ENCODE data around the gene PSMG2. TPM values are rescaled to one million over a fixed set of nuclear protein-coding genes. Genes with fewer than 3 reads are reported as not detected.

Gene PSMG2
- total RNA-seq, 2 donors from 2014 or later, result 8.2 to 36.8 TPM

- H3K9me3 ChIP-seq, result no peaks in the 10 kb centered on the region
- H3K27me3 ChIP-seq, result no peaks in the 10 kb centered on the region
- ATAC-seq, result no peak
- H3K4me3 ChIP-seq, result no peak overlapping the region
- 38 to 61% methylated on average over 5 to 13 of the region's 13 CpGs for WGBS, 2 donors
- no peaks in the 10 kb centered on the region for H3K4me1 ChIP-seq
- TF ChIP-seq CTCF (IDR thresholded peaks at IDR 0.05) (no peak), POLR2A (IDR thresholded peaks at IDR 0.05) (no peak)
- no peaks in the 10 kb centered on the region for H3K36me3 ChIP-seq (replicated peaks in 1 of 2; ENCODE audit: insufficient read depth in 1 of 2, low read depth in 2 of 2)
- intact Hi-C loops (cut with DNase I), result no loop called here
- no peak for DNase-seq
- H3K27ac ChIP-seq, result no peak overlapping the region
Observed at GRCh38 chr18:12766986-12767433, 64.2 kb downstream of the PSMG2 start.

- Histone ChIP-seq H3K9me3 (no peaks in the 10 kb centered on the region), H3K36me3 (replicated peaks in 1 of 2; ENCODE audit: insufficient read depth in 1 of 2, low read depth in 2 of 2) (no peaks in the 10 kb centered on the region), H3K27me3 (no peaks in the 10 kb centered on the region), H3K4me3 (no peak overlapping the region), H3K4me1 (no peaks in the 10 kb centered on the region), H3K27ac (no peak overlapping the region)
- intact Hi-C loops (cut with DNase I), result no loop called here
- TF ChIP-seq CTCF (IDR thresholded peaks at IDR 0.05) (no peak), POLR2A (IDR thresholded peaks at IDR 0.05) (no peak)
- no peak for DNase-seq
- WGBS, 2 donors, result 84 to 85% methylated on average over 5 to 9 of the region's 9 CpGs
- no peak for ATAC-seq
Observed at GRCh38 chr18:12767580-12768155, 64.8 kb downstream of the PSMG2 start.

- Histone ChIP-seq H3K4me3 (no peak overlapping the region), H3K27me3 (no peaks in the 10 kb centered on the region), H3K27ac (no peak overlapping the region), H3K36me3 (replicated peaks in 1 of 2; ENCODE audit: insufficient read depth in 1 of 2, low read depth in 2 of 2) (no peaks in the 10 kb centered on the region), H3K4me1 (no peaks in the 10 kb centered on the region), H3K9me3 (no peaks in the 10 kb centered on the region)
- WGBS, 2 donors, result 74 to 77% methylated on average over 3 of the region's 3 CpGs
- DNase-seq (no peak), ATAC-seq (no peak)
- intact Hi-C loops (cut with DNase I), result no loop called here
- TF ChIP-seq POLR2A (IDR thresholded peaks at IDR 0.05) (no peak), CTCF (IDR thresholded peaks at IDR 0.05) (no peak)
Observed at GRCh38 chr18:12768625-12769024, 65.8 kb downstream of the PSMG2 start.

- Histone ChIP-seq H3K27ac (no peak overlapping the region), H3K4me3 (no peak overlapping the region), H3K27me3 (no peaks in the 10 kb centered on the region), H3K9me3 (no peaks in the 10 kb centered on the region), H3K36me3 (replicated peaks in 1 of 2; ENCODE audit: insufficient read depth in 1 of 2, low read depth in 2 of 2) (no peaks in the 10 kb centered on the region), H3K4me1 (no peaks in the 10 kb centered on the region)
- 75 to 81% methylated on average over 3 of the region's 3 CpGs for WGBS, 2 donors
- DNase-seq (no peak), ATAC-seq (no peak)
- TF ChIP-seq CTCF (IDR thresholded peaks at IDR 0.05) (no peak), POLR2A (IDR thresholded peaks at IDR 0.05) (no peak)
- intact Hi-C loops (cut with DNase I), result no loop called here
Observed at GRCh38 chr18:12769136-12769535, 66.3 kb downstream of the PSMG2 start.

Measured in body of pancreas (tissue), 4 donors.